Stomach (tissue), 9 donors: ENCODE measurements around the gene HINFP. TPM values are rescaled to one million over a fixed set of nuclear protein-coding genes. Genes with fewer than 3 reads are reported as not detected.

Source experiments
- DNase-seq, 2 donors: peaks; one replicate each; pipeline versions ENCODE4 v3.0.0 to v3.0.0-alpha.2; 2013 to 2019
- H3K27ac ChIP-seq, 5 donors: fragments of 200-600 bp in 4 of 5; sonication (generic) in 4 of 5; one replicate each; pipeline ENCODE4 v1.5.1; 2013 to 2019; ENCODE audit warnings: mild to moderate bottlenecking in 1 of 5, moderate library complexity in 1 of 5
- H3K27me3 ChIP-seq, 3 donors: fragments of 200-600 bp; sonication (generic); one replicate each; pipeline ENCODE4 v1.5.1; 2017 to 2019; ENCODE audit warnings: mixed run types in 1 of 3
- H3K36me3 ChIP-seq, 4 donors: fragments of 200-600 bp; sonication (generic); 1 replicate in 3 of 4; 2 replicates in 1 of 4; pipeline ENCODE4 v1.5.1; 2016 to 2019
- H3K4me1 ChIP-seq, 4 donors: fragments of 200-600 bp; sonication (generic); one replicate each; pipeline ENCODE4 v1.5.1; 2016 to 2019
- H3K4me3 ChIP-seq, 4 donors: fragments of 200-600 bp; sonication (generic) in 3 of 4; one replicate each; pipeline ENCODE4 v1.5.1; 2016 to 2019; ENCODE audit warnings: mild to moderate bottlenecking in 1 of 4
- H3K9me3 ChIP-seq, 4 donors: fragments of 200-600 bp; sonication (generic); one replicate each; pipeline ENCODE4 v1.5.1; 2016 to 2019
- EP300 ChIP-seq: sonication (generic); formaldehyde crosslinking; IDR thresholded peaks from one replicate; pipeline ENCODE4 v1.6.1; 2017; ENCODE audit warnings: antibody characterized with exemption
- POLR2A ChIP-seq, 4 donors: fragments of 450-650 bp; IDR thresholded peaks; one replicate each; pipeline ENCODE4 v1.6.1; 2016; ENCODE audit warnings: antibody characterized with exemption in 4 of 4, control low read depth in 2 of 4, mild to moderate bottlenecking in 1 of 4, moderate library complexity in 1 of 4
- POLR2AphosphoS5 ChIP-seq, 3 donors: sonication (generic); formaldehyde crosslinking; IDR thresholded peaks; one replicate each; pipeline ENCODE4 v1.6.1; 2016; ENCODE audit warnings: antibody characterized with exemption in 3 of 3
- WGBS, 5 donors: extraction: QIAGEN DNeasy Blood & Tissue Kit in 3 of 5; methylation state at CpG; one replicate each; pipeline versions ENCODE4 v1.1.5 to v1.1.7; 2013 to 2018; 5-methylcytosine and 5-hydroxymethylcytosine counted together
- intact Hi-C: fragments of 100-400 bp; cut with DNase I; formaldehyde crosslinking; loops from one replicate; pipeline ENCODE4 v1.15.1; 2023; ENCODE audit warnings: low total_unique reads
- polyA plus RNA-seq, 3 donors: library from polyadenylated mRNA; stranded (reverse); fragments of 200-250 nt; gene quantifications; one replicate each; pipeline ENCODE4 v1.2.3, GENCODE V29; 2013
- total RNA-seq, 5 donors: library from RNA; depleted of rRNA; stranded (reverse); fragments of >200 nt; gene quantifications; one replicate each; pipeline versions ENCODE4 v1.1.0 to v1.2.3, GENCODE V29; 2014 to 2016
- TF ChIP-seq, protein P1 (sequence below), 7 experiments: fragments of 450-650 bp in 4 of 7; fragments of 200-600 bp in 3 of 7; sonication (generic) in 3 of 7; IDR thresholded peaks; one replicate each; pipeline ENCODE4 v1.5.1; 2016 to 2019; ENCODE audit warnings: antibody characterized with exemption in 7 of 7, control low read depth in 2 of 7, mild to moderate bottlenecking in 1 of 7
- donor health status: healthy with polysubstance abuse.
- donor health status: Bipolar disorder and iron deficiency.
- donor health status: healthy.

Gene HINFP
- total and polyA plus RNA-seq, 8 donors, result 9.2 to 80.8 (median 27.5) TPM

DNA sequence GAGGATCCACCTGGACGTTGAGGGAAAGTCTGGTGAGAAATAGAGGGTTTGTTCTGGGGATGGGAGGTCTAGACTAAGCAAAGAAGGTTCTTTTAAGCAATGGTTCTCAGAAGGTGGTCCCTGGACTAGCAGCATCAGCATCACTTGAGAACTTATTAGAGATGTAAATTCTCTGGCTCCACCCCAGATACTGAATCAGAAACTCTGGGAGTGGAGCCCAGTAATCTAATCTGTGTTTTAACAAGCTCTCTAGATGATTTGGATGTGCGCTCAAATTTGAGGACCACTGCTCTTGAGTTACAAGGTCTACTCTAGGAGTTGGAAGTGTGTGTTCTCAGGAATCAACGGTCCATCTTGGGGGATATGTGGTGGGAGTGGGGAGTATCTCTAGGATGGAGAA is 24.2 kb downstream of the HINFP start:
- Histone ChIP-seq H3K36me3 (no peaks in the 10 kb centered on the region), H3K27ac (no peak overlapping the region), H3K9me3 (no peaks in the 10 kb centered on the region), H3K27me3 (peaks cover 0 to 52% (median 18%) of the 10 kb centered on the region in 3 donors), H3K4me1 (peaks cover 12 to 26% (median 24%) of the 10 kb centered on the region in 4 donors), H3K4me3 (no peak overlapping the region)
- no peak for DNase-seq
- intact Hi-C loops, result no loop called here
- 26 to 61% (median 38%) methylated on average over 3 of the region's 3 CpGs for WGBS, 5 donors
- TF ChIP-seq, protein P1, sequence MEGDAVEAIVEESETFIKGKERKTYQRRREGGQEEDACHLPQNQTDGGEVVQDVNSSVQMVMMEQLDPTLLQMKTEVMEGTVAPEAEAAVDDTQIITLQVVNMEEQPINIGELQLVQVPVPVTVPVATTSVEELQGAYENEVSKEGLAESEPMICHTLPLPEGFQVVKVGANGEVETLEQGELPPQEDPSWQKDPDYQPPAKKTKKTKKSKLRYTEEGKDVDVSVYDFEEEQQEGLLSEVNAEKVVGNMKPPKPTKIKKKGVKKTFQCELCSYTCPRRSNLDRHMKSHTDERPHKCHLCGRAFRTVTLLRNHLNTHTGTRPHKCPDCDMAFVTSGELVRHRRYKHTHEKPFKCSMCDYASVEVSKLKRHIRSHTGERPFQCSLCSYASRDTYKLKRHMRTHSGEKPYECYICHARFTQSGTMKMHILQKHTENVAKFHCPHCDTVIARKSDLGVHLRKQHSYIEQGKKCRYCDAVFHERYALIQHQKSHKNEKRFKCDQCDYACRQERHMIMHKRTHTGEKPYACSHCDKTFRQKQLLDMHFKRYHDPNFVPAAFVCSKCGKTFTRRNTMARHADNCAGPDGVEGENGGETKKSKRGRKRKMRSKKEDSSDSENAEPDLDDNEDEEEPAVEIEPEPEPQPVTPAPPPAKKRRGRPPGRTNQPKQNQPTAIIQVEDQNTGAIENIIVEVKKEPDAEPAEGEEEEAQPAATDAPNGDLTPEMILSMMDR (IDR thresholded peaks at IDR 0.05), result no peak
- TF ChIP-seq POLR2A (IDR thresholded peaks at IDR 0.05), result no peak
- no peak for TF ChIP-seq EP300
- no peak for TF ChIP-seq POLR2AphosphoS5 (IDR thresholded peaks at IDR 0.05)

DNA sequence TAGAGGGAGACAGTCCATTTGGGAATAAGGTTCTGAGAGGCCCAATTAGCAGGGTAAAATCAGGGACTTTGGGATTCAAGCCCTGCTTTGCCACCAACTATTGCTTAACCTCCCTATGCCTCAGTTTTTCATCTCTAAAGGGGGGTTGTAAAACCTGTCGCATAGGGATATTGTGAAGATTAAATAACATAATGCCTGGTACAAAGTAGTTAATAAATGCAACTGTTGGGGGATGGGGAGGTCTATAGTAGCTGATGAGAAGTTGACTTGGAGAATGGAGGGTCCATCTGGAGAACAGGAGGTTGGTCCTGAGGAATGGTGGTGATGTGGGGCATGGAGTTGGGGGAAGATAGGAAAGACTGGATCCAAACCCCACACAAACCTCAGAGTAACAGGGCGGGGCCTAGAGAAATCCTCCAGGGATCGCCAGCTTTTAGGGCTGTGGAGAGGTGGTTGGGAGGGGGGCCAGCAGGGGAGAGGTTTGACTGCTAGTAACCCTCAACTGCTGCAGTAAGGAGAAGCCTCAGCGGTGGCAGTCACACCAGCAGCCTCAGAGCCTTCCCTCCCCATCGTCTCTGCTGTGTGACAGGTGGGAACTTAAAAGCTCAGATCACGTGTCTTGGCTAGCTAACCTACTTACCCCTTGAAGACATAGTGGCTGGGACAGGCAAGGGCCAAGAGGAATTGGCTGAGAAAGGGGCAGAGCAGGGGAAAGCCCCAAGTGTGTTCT is 26.4 kb downstream of the HINFP start:
- intact Hi-C loops, result no loop called here
- no peak for DNase-seq

DNA sequence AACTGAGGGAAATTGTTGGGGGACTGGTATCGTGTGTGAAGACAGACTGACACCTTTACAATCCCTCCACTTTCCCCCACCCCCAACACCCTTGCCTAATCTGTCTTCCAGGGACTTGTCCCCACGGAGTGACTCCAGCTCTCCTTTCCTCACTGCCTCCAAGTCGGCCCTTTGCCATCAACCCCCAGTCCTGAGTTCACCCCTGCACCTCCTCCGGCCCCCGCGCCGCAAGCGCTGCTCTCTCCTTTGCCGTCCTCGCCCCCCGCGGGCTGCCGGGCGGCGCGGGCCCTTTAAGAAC is 27.3 kb downstream of the HINFP start:
- TF ChIP-seq EP300, result no peak
- TF ChIP-seq, protein P1 (IDR thresholded peaks at IDR 0.05), result no peak
- no peak for TF ChIP-seq POLR2AphosphoS5 (IDR thresholded peaks at IDR 0.05)
- no peak for TF ChIP-seq POLR2A (IDR thresholded peaks at IDR 0.05)
- Histone ChIP-seq H3K4me1 (peaks cover 12 to 30% (median 24%) of the 10 kb centered on the region in 4 donors), H3K9me3 (no peaks in the 10 kb centered on the region), H3K27ac (peak overlapping the region in 1 of 5 donors; percentile 42), H3K27me3 (peaks cover 0 to 63% (median 18%) of the 10 kb centered on the region in 3 donors), H3K36me3 (no peaks in the 10 kb centered on the region), H3K4me3 (peak overlapping the region; percentile 54 to 80 (median 64))
- 1 to 5% (median 3%) methylated on average over 15 to 16 of the region's 16 CpGs for WGBS, 5 donors
- intact Hi-C loops, result no loop called here
- DNase-seq, result no peak

More for the DNA sequence above, 26.4 kb downstream of the HINFP start:
- no peak for TF ChIP-seq POLR2A (IDR thresholded peaks at IDR 0.05)
- no peak for TF ChIP-seq EP300
- TF ChIP-seq, protein P1 (IDR thresholded peaks at IDR 0.05), result no peak
- no peak for TF ChIP-seq POLR2AphosphoS5 (IDR thresholded peaks at IDR 0.05)
- WGBS, 5 donors, result 49 to 64% (median 60%) methylated on average over 6 of the region's 6 CpGs
- H3K4me1 ChIP-seq, result peaks cover 12 to 30% (median 24%) of the 10 kb centered on the region in 4 donors
- no peaks in the 10 kb centered on the region for H3K36me3 ChIP-seq
- peaks cover 0 to 59% (median 18%) of the 10 kb centered on the region in 3 donors for H3K27me3 ChIP-seq
- H3K4me3 ChIP-seq, result no peak overlapping the region
- H3K9me3 ChIP-seq, result no peaks in the 10 kb centered on the region
- H3K27ac ChIP-seq, result no peak overlapping the region

DNA sequence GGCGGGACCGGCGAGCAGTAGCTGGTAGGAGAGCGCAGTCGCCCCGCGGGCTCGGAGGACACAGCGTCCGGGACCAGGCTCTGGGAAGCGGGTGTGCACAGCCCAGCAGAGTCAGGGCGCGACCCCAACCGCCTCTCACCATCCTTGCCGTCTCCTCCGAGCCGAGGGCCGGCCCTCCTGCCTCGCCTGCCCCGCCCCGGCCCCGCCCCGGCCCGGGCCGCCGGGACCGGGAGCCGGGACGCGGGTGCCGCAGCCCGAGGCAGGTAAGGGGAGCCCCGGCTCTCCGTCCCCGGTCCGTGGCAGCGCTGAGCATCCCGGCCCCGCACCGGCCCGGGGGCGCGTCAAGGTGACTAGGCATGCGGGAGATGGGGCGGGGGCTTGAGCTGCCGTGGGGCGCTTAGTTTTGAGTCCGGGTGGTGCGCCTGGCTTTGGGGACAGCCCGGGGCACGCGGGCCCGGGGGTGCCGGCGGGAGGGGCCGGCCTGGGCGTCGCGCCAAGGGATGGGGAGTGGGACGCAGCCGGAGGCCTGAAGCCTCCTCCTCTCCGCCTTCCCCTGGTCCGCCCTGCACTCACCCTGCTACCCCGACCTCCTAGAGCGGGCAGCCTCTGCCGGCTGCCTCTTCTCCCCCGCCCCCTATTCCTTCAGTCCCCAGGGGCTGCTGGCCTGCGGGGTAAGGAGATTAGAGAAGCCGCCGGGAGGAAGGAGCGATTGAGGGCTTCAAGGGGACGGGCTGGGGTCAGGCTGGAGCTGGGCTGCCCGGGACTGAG is 27.8 kb downstream of the HINFP start, which contains the start of gene ABCG4:
ABCG4 (plus strand) TSS at position 35 of the 768 bp plus-strand sequence. CDS start 914 bp downstream, outside the sequence.
- Histone ChIP-seq H3K4me1 (peaks cover 12 to 30% (median 24%) of the 10 kb centered on the region in 4 donors), H3K9me3 (no peaks in the 10 kb centered on the region), H3K36me3 (no peaks in the 10 kb centered on the region), H3K27ac (peak within 1 kb of the TSS in 1 of 5 donors; percentile 42), H3K4me3 (peak within 1 kb of the TSS; percentile 54 to 80 (median 64)), H3K27me3 (peaks cover 0 to 64% (median 18%) of the 10 kb centered on the region in 3 donors)
- 0 to 3% (median 1%) methylated on average over 12 to 73 of the region's 73 CpGs for WGBS, 5 donors
- TF ChIP-seq EP300 (no peak), POLR2AphosphoS5 (IDR thresholded peaks at IDR 0.05) (no peak), POLR2A (IDR thresholded peaks at IDR 0.05) (no peak)
- TF ChIP-seq, protein P1 (IDR thresholded peaks at IDR 0.05), result no peak
- intact Hi-C loops, result no loop called here
- peak; percentile 29 to 61 for DNase-seq
